ENCODE results near the gene CPLX3. TPM values are rescaled to one million over a fixed set of nuclear protein-coding genes. Genes with fewer than 3 reads are reported as not detected.

CPLX3 gene
- total RNA-seq, 1 donor from 2014 or later, result not detected

GRCh38 chr15:74802290-74802689 lies 24.1 kb upstream of the CPLX3 start:
- no peak for DNase-seq (ENCODE audit: low spot score)

GRCh38 chr15:74802862-74803447 lies 23.5 kb upstream of the CPLX3 start:
- no peak for DNase-seq (ENCODE audit: low spot score)

- DNase-seq (ENCODE audit: low spot score), result no peak
These were observed 21.5 kb upstream of the CPLX3 start for GRCh38 chr15:74804935-74805334.

GRCh38 chr15:74807282-74807681 lies 19.1 kb upstream of the CPLX3 start:
- no peak for DNase-seq (ENCODE audit: low spot score)

GRCh38 chr15:74808078-74808839 lies 18.2 kb upstream of the CPLX3 start:
- DNase-seq (ENCODE audit: low spot score), result no peak

- DNase-seq (ENCODE audit: low spot score), result no peak
These were observed 17.6 kb upstream of the CPLX3 start for GRCh38 chr15:74808840-74809229.

GRCh38 chr15:74809242-74809641 lies 17.2 kb upstream of the CPLX3 start:
- no peak for DNase-seq (ENCODE audit: low spot score)

- DNase-seq (ENCODE audit: low spot score), result no peak
These were observed 16.5 kb upstream of the CPLX3 start for GRCh38 chr15:74809956-74810355.

GRCh38 chr15:74812533-74812932 lies 13.9 kb upstream of the CPLX3 start, which contains the start of gene LMAN1L:
Gene LMAN1L (plus strand): TSS chr15:74812835. CDS start chr15:74812855, 20 bp downstream.
- DNase-seq (ENCODE audit: low spot score), result no peak

- DNase-seq (ENCODE audit: low spot score), result peak; percentile 52
These were observed 11.1 kb upstream of the CPLX3 start for GRCh38 chr15:74815121-74815934.

GRCh38 chr15:74815961-74816360 lies 10.5 kb upstream of the CPLX3 start:
- no peak for DNase-seq (ENCODE audit: low spot score)

GRCh38 chr15:74816624-74817369 lies 9.6 kb upstream of the CPLX3 start:
- DNase-seq (ENCODE audit: low spot score), result no peak

- DNase-seq (ENCODE audit: low spot score), result no peak
These were observed 9.1 kb upstream of the CPLX3 start for GRCh38 chr15:74817370-74817737.

- no peak for DNase-seq (ENCODE audit: low spot score)
These were observed 6.4 kb upstream of the CPLX3 start for GRCh38 chr15:74820056-74820455.

GRCh38 chr15:74821091-74821789 lies 5.2 kb upstream of the CPLX3 start:
- no peak for DNase-seq (ENCODE audit: low spot score)

- no peak for DNase-seq (ENCODE audit: low spot score)
These were observed 4.7 kb upstream of the CPLX3 start for GRCh38 chr15:74821790-74822158.

GRCh38 chr15:74822233-74822632 lies 4.2 kb upstream of the CPLX3 start:
- no peak for DNase-seq (ENCODE audit: low spot score)

- no peak for DNase-seq (ENCODE audit: low spot score)
These were observed 3.1 kb upstream of the CPLX3 start for GRCh38 chr15:74823324-74823723.

- no peak for DNase-seq (ENCODE audit: low spot score)
These were observed 1.5 kb upstream of the CPLX3 start for GRCh38 chr15:74824976-74825375.

GRCh38 chr15:74825866-74826265 lies 561 bp upstream of the CPLX3 start:
- no peak for DNase-seq (ENCODE audit: low spot score)

- DNase-seq (ENCODE audit: low spot score), result no peak
These were observed 494 bp downstream of the CPLX3 start for GRCh38 chr15:74826921-74827320.

Data from mucosa of gallbladder (tissue), 1 donor.